ENCODE measurements around the gene C16orf92.

The C16orf92 gene

DNA sequence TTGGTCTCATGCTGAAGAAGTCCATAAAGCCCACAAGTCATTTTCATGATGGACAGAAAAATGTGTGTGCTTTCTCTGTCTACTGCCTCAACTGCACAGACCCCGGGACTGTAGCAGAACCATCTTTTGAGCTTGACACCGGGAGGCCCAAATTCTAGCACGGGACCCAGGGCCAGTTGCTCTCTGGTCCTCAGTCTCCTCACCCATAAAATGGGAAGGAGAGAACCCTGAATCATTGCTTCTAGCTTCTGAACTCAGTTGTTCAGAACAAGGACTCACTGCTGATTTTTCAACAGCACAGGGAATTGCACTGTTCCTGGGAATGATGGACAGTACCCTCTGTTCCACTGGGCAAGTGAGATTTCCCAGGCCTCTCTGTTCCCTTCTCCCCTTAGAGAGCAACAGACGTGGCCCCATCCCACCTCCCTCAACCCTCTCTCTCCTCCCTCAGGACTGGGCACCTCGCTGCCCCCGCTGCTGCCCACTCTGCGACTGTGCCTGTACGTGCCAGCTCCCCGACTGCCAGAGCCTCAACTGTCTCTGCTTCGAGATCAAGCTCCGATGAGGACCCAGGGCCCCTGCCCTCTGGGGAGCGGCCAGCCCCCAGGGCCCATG is 40.4 kb downstream of the C16orf92 start:
- DNase-seq = no peak

- peak; percentile 70 for DNase-seq
These were observed 41.1 kb downstream of the C16orf92 start for GRCh38 chr16:30063893-30064728.

- no peak for DNase-seq
These were observed 41.7 kb downstream of the C16orf92 start for GRCh38 chr16:30064729-30065101.

DNA sequence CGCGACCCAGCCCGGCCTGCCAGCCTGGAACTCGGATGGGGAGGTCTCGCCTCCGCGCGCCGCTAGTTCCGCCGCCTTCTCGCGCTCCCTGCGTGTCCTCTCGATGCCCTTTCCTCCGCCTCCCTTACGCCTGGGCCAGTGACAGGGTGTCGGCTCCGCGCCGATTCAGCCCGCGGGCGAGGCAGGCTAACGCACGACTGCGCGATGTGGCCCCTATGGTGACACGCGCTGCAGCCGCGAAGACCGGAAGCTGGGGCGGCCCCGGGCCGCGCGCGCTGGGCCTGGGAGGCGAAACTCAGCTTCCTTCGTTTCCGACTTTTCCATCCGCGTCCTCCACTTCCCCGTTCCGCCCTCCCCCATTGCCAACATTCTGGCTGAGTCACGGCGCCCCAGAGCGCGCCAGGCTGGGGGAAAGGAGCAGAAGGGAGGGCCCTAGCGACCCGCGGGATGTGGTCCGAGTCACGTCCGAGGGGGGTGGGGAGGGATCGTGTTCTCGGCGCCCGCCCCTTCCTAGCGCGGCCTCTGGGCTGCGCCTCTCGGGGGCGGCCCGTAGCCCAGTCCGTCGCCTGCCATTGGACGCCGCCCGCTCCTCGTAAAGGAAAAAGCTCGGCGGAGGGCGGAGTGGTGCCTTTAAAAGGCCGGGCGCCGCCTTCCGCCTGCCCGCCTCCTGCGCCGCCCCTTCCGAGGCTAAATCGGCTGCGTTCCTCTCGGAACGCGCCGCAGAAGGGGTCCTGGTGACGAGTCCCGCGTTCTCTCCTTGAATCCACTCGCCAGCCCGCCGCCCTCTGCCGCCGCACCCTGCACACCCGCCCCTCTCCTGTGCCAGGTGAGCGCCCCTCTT is 42.3 kb downstream of the C16orf92 start, which contains the start of gene ALDOA:
TSS of gene ALDOA (plus strand) at position 659 of the 841 bp plus-strand sequence. CDS start 1,138 bp downstream, outside the sequence.
- peak; percentile 98 for DNase-seq

DNA sequence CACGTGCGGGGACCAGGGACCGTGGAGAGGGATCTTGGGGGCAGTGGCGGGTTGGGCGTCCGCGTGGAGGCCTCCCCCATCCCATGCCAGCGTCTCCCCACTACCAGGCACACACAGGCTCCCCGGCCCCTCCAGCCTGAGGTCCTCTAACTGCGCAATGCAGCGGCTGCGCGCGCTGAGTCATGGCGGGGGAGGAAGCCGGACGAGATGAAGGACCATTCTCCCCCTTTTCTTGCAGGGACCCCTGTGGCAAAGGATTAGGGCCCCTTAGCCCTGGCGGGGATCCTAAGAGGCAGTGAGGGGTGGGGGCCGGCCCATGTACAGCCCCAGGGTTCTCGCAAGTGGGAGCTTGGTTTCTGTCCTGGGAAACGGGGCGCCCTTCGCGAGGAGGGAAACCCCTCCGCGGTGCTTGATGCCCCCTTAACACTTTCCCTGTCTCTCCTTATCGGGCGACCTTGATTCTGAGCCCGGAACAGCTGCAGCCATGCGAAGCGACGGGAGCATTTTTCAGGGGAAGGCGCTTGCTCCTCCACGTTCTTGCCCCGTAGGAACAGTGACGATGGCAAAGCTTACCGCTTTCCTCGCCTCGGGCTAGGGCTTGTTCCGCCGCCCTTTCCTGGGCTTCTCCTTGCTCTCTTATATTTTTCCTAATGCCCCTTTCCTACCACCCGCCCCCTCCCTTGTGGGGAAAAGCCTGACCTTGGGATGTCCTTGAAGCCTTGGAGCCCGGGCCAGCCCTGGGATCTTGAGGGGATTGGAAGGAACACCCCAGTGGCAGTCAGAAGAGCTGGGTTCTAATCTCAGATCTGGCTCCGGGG is 43.2 kb downstream of the C16orf92 start:
- DNase-seq = peak; percentile 53

DNA sequence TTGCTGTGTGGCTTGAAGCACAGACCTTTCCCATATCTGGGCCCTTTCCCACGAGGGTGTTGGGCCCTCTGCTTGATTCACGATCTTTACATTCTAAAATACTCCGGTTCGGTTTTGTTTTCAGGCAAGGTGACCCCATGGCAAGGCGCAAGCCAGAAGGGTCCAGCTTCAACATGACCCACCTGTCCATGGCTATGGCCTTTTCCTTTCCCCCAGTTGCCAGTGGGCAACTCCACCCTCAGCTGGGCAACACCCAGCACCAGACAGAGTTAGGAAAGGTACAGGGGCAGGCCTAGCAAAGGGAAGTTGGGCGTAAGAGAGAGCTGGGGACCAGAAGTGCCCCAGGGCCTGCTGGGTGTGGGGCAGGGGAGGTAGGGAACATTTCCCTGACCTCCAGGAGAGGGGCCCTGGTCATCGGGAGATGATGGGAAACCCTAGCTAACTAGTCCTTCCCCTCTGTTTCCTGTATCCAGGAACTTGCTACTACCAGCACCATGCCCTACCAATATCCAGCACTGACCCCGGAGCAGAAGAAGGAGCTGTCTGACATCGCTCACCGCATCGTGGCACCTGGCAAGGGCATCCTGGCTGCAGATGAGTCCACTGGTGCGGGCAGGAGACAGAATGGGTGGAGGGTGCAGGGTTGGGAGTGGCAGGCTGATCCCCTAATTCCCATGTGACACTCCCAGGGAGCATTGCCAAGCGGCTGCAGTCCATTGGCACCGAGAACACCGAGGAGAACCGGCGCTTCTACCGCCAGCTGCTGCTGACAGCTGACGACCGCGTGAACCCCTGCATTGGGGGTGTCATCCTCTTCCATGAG is 44.0 kb downstream of the C16orf92 start:
- DNase-seq = no peak

DNA sequence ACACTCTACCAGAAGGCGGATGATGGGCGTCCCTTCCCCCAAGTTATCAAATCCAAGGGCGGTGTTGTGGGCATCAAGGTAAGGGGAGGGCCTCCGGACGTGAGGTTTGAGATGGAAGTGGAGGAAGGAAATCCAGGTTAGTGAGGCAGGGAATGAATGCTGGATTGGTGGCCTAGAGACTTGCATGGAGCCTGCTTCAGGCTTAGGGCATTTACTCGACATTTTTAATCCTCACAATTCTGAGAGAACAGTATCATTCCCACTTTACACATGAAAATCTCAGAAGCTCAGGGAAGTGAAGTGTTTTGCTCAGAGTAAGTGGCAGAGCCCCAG is 44.6 kb downstream of the C16orf92 start:
- DNase-seq = no peak

DNA sequence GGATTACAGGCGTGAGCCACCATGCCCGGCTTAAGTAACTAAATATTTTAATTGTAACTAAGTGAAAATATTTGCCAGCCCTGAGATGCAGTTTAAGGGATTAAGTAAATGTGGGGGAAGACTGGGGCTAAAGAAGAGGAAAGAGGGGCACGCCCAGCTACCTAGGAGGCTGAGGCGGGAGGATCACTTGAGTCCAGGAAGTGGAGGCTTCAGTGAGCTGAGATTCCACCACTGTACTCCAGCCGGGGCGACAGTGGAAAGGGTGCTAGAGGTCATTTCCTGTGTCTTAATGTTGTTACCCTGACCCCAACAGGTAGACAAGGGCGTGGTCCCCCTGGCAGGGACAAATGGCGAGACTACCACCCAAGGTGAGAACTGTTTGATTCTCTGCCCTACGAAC is 45.3 kb downstream of the C16orf92 start:
- no peak for DNase-seq

- peak; percentile 63 for DNase-seq
These were observed 46.0 kb downstream of the C16orf92 start for GRCh38 chr16:30068750-30069610.

- no peak for DNase-seq
These were observed 46.8 kb downstream of the C16orf92 start for GRCh38 chr16:30069611-30070462.

DNA sequence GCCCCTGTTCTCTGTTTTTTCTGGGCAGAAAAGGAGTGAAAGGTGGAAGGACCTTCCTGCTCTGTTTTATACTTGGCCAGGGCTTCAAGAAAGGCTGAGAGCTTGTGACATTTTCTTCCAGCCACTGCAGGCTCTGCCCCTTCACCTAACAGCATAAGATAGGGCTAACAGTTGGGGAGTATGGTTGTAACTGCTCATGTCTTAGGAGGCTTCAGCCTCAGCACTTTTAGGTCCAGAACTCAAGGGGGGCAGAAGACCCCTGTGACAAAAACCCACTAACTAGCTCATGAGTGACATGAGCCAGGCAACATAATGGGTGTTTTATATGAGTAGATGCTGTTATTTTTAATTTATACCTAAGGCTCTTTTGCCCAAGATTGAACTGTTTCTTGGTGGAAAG is 47.5 kb downstream of the C16orf92 start:
- no peak for DNase-seq
